Fibroblast of lung (primary cell): ENCODE results near the gene AIFM1. TPM values are rescaled to one million over a fixed set of nuclear protein-coding genes. Genes with fewer than 3 reads are reported as not detected.

ENCODE experiments used
- DNase-seq, 2 donors: peaks; one replicate each; pipeline versions ENCODE4 v3.0.0 to v3.0.0-alpha.2; 2010; ENCODE audit warnings: low read depth in 2 of 2
- H2AFZ ChIP-seq: 2 replicates; pipeline ENCODE4 v1.5.1; 2012; ENCODE audit warnings: low read length, control low read depth, inconsistent platforms
- H3K27ac ChIP-seq: 2 replicates; pipeline ENCODE4 v1.5.1; 2011; ENCODE audit warnings: low read length, control low read depth; ENCODE audit not compliant: insufficient read depth
- H3K27me3 ChIP-seq: 2 replicates; pipeline ENCODE4 v1.5.1; 2011; ENCODE audit warnings: mild to moderate bottlenecking, low read length; ENCODE audit not compliant: control insufficient read depth, insufficient read depth
- H3K36me3 ChIP-seq: 2 replicates; pipeline ENCODE4 v1.5.1; 2011; ENCODE audit warnings: low read length; ENCODE audit not compliant: control insufficient read depth, insufficient read depth
- H3K4me1 ChIP-seq: 2 replicates; pipeline ENCODE4 v1.5.1; 2011; ENCODE audit warnings: low read length; ENCODE audit not compliant: control insufficient read depth, insufficient read depth; ENCODE audit errors: extremely low read depth
- H3K4me2 ChIP-seq: 2 replicates; pipeline ENCODE4 v1.5.1; 2011; ENCODE audit warnings: low read length, control low read depth; ENCODE audit not compliant: insufficient read depth; ENCODE audit errors: extremely low read depth
- H3K4me3 ChIP-seq, 4 experiments: fragments of 200-600 bp in 1 of 4; sonication (generic) in 1 of 4; replicated peaks in 1 of 4; 2 replicates each; pipeline ENCODE4 v1.5.1; 2011 to 2016; ENCODE audit warnings: low read length in 4 of 4, low read depth in 3 of 4, mild to moderate bottlenecking in 3 of 4, control low read depth in 2 of 4, inconsistent platforms in 1 of 4, mixed read lengths in 1 of 4; ENCODE audit not compliant: insufficient read depth in 1 of 4; ENCODE audit errors: control extremely low read depth in 1 of 4
- H3K79me2 ChIP-seq: 2 replicates; pipeline ENCODE4 v1.5.1; 2012; ENCODE audit warnings: mild to moderate bottlenecking, low read length, inconsistent platforms; ENCODE audit not compliant: control insufficient read depth, insufficient read depth
- H3K9ac ChIP-seq: 2 replicates; pipeline ENCODE4 v1.5.1; 2011; ENCODE audit warnings: mild to moderate bottlenecking, low read length, control low read depth; ENCODE audit not compliant: insufficient read depth
- H3K9me3 ChIP-seq: 2 replicates; pipeline ENCODE4 v1.5.1; 2012; ENCODE audit warnings: low read depth, low read length; ENCODE audit not compliant: control insufficient read depth, insufficient read depth
- H4K20me1 ChIP-seq: 2 replicates; pipeline ENCODE4 v1.5.1; 2011; ENCODE audit warnings: low read length; ENCODE audit not compliant: control insufficient read depth, insufficient read depth; ENCODE audit errors: extremely low read depth
- CTCF ChIP-seq, 2 donors: IDR thresholded peaks in 1 of 2; conservative IDR thresholded peaks in 1 of 2; 1 replicate in 1 of 2; 2 replicates in 1 of 2; pipeline ENCODE4 v1.5.1; 2011 to 2012; ENCODE audit warnings: low read length in 2 of 2, control low read depth in 1 of 2, inconsistent platforms in 1 of 2, low read depth in 1 of 2, mild to moderate bottlenecking in 1 of 2
- EZH2 ChIP-seq: IDR thresholded peaks from 2 replicates; pipeline ENCODE4 v1.5.1; 2012; ENCODE audit warnings: low read length, control low read depth, mild to moderate bottlenecking; ENCODE audit errors: missing control alignments
- polyA plus RNA-seq, 2 donors: library from polyadenylated mRNA; depleted of rRNA in 1 of 2; stranded (reverse) in 1 of 2; unstranded in 1 of 2; fragments of >200 nt; gene quantifications; 2 replicates each; pipeline ENCODE4 v1.2.1, GENCODE V29; 2011 to 2012; ENCODE audit warnings: missing spikeins in 1 of 2
- total RNA-seq: library from RNA; depleted of rRNA; stranded (reverse); fragments of >200 nt; gene quantifications from 2 replicates; pipeline ENCODE4 v1.2.1, GENCODE V29; 2014

AIFM1 gene
- total and polyA plus RNA-seq, 2 donors (not counting 1 experiment from before 2014, with no cell fraction given): 23.1 to 36.1 TPM

GRCh38 chrX:130163398-130163797 lies 2.2 kb downstream of the AIFM1 start:
- Histone ChIP-seq H3K27ac (no peak overlapping the region), H3K4me3 (no peak overlapping the region), H2AFZ (no peak overlapping the region), H3K9me3 (no peaks in the 10 kb centered on the region), H3K4me2 (no peak overlapping the region), H3K36me3 (no peaks in the 10 kb centered on the region), H3K79me2 (peaks cover 11% of the 10 kb centered on the region), H3K27me3 (no peaks in the 10 kb centered on the region), H3K9ac (no peak overlapping the region), H3K4me1 (no peaks in the 10 kb centered on the region), H4K20me1 (no peaks in the 10 kb centered on the region)
- TF ChIP-seq CTCF (conservative IDR thresholded peaks at IDR 0.05 in 1 of 2, IDR thresholded peaks at IDR 0.05 in 1 of 2; ENCODE audit: low read depth in 1 of 2, low read length in 2 of 2) (no peak), EZH2 (no peak)
- DNase-seq: peak in 1 of 2 donors; percentile 25

- Histone ChIP-seq H3K4me2 (no peak overlapping the region), H3K9me3 (no peaks in the 10 kb centered on the region), H2AFZ (no peak overlapping the region), H4K20me1 (no peaks in the 10 kb centered on the region), H3K79me2 (peaks cover 11% of the 10 kb centered on the region), H3K4me3 (no peak overlapping the region), H3K27me3 (no peaks in the 10 kb centered on the region), H3K27ac (no peak overlapping the region), H3K4me1 (no peaks in the 10 kb centered on the region), H3K36me3 (no peaks in the 10 kb centered on the region), H3K9ac (no peak overlapping the region)
- TF ChIP-seq EZH2 (no peak), CTCF (conservative IDR thresholded peaks at IDR 0.05 in 1 of 2, IDR thresholded peaks at IDR 0.05 in 1 of 2; ENCODE audit: low read depth in 1 of 2, low read length in 2 of 2) (no peak)
- DNase-seq: no peak
Measured at GRCh38 chrX:130162094-130162735, 3.4 kb downstream of the AIFM1 start.

GRCh38 chrX:130159776-130160175 lies 5.9 kb downstream of the AIFM1 start:
- Histone ChIP-seq H3K36me3 (no peaks in the 10 kb centered on the region), H3K4me2 (no peak overlapping the region), H3K9ac (no peak overlapping the region), H3K4me1 (no peaks in the 10 kb centered on the region), H3K79me2 (peaks cover 9% of the 10 kb centered on the region), H3K27ac (no peak overlapping the region), H3K4me3 (no peak overlapping the region), H3K9me3 (no peaks in the 10 kb centered on the region), H2AFZ (no peak overlapping the region), H4K20me1 (no peaks in the 10 kb centered on the region), H3K27me3 (no peaks in the 10 kb centered on the region)
- TF ChIP-seq CTCF (conservative IDR thresholded peaks at IDR 0.05 in 1 of 2, IDR thresholded peaks at IDR 0.05 in 1 of 2; ENCODE audit: low read depth in 1 of 2, low read length in 2 of 2) (no peak), EZH2 (no peak)
- no peak for DNase-seq
